HG03060 (cell line): ENCODE measurements around the gene NPTXR.

Experiments used
- ATAC-seq: cut with Tn5 transposase; IDR thresholded peaks from one replicate; pipeline ENCODE4 v1.9.1; 2021; ENCODE audit warnings: low read depth, moderate number of reproducible peaks; ENCODE audit not compliant: unreplicated experiment

NPTXR gene

DNA sequence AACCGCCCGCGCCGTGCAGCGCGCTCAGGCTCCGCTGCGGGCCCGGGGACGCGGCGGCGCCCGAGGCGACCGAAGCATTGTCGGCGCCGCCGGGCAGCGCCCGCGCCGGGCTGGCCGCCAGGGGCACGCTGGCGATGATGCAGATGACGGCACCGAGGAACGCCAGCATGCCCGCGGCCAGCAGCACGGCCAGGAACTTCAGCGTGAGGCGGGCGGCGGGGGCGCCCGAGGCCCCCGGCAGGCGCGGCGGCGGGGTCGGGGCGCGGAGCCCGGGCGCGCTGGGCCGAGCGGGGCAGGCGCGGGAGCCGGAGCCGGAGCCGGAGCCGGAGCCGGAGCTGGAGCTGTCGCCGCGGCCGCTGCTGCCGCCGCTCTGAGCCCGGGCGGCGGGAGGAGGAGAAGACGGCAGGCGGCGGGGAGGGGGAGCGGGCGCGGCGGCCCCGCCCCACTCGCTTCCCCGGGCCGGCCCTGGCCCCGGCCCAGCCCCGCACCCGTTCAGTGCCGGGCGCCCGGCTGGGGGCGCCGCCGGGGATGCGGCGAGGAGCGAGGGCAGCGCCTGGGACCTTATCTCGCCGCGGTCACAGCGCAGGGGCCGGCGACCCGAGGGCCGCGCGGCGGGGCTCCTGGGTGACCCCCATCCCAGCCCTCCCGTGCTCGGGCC, at the start of gene NPTXR:
NPTXR (minus strand) TSS at position 372 of the 658 bp plus-strand sequence.
- ATAC-seq: no peak

DNA sequence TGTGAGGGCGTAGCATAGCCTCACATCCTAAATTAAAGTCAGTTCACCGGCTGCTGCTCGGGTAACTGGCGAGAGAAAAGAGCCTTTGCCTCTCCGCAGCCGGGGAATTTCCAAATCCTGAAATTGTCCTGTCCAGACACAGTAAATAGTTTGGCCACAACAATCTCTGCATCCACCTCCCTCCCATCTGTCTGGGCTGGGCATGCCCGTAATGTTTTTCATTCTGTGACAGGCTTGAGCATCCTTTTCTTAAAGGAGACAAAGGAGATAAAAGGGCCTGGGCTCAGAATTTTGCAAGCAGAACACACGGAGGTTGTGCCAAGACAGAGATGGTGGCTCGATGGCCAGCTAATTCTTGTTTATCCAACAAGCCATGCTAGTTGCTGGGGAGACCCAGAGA, 47.4 kb upstream of the NPTXR start:
- ATAC-seq: no peak

DNA sequence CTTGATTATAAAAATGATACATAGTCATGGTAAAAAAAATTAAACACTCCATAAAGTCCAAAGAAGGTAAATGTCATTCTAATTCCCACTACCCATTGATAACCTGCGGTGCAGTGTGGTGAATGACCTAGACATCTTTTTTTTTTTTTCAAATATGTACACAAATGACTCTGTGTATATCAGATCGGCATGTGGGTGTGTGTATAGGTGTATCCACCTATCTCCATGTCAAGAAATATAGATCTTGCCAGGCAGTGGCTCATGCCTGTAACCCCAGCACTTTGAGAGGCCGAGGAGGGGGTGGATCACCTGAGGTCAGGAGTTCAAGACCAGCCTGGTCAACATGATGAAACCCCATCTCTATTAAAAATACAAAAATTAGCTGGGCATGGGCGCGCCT, 46.5 kb upstream of the NPTXR start:
- ATAC-seq: no peak

DNA sequence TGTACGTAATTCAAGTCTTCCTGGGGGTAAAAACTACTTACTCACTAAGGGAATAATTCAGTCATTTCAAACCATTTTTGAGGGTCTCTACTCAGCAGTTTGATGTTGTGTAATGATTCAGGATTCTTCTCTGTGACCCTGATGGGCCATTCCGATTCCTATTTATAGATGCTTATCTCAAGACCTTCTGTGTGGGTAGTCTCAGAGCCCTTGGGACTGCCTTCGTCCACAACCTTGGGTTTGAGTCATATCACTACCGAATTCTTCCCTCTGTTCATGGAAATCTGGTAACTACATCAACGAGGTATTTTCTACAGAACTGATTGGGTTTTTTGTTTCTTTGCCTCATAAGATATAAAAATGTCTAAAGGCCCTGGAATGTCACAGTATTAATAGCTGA, 42.5 kb upstream of the NPTXR start:
- no peak for ATAC-seq

DNA sequence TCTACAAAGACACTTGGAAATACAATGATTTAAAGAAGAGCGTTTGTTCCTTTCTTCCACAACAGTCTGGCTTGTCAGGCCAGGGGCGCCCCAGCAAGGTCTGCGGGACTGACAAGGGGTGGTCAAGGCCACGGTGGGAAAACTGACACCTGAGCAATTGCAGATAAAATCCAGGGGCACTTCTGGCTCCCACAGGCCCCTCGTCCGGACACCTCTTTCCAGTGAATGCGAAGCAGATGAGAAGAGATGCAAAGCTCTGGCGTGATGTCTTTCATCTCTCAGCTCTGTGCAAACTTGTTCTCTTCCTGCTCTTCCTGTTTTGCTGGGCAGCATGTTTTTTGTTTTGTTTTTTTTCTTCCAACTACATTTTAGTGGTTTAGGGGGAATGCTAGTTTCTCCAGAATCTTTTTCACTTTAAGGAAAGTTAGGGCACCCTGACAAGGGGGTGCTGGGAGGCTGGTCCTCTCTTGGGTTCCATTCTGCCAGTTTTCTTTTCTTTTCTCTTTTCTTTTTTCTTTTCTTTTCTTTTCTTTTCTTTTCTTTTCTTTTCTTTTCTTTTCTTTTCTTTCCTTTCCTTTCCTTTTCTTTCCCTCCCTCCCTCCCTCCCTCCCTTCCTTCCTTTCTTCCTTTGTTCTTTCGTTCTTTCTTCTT, 39.3 kb upstream of the NPTXR start:
- ATAC-seq: no peak

DNA sequence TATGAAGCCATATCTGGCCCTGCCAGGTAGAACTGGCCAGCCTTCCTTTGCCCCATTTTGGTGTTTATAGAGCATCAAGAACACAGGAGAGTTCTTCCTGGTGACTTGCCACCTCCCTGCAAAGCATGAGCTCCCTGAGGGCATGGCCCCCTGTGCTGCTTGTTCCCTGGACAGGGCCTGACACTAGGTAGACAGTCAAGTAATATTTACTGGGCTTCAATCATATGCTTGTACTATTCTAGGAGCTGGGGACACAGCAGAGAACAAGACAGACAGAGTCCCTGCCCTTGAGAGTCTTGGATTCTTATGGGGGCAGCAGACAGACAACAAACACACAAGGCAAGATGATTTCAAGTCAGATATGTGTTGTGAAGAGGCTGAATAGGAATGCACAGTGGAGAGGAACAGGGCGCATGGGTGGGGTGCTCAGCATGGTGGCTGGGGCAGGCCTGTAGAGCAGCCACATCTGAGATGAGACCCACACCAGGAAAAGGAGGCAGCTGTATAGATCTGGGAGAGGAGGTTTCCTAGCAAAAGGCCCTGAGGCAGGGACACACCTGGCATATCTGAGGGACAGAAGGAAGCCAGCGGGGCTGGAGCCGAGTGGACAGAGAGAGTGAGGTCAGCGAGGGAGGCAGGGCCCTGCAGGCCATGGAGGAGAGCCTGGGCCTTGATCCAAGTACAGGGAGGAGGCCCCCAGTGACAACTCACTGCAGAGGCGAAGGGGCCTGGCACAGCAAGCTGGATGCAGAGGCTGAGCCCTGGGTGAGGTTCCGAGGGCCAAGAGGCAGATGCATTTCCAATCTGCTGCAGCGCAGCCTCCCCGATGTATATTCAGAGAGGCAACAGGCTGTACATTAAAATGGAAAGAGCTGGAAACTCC, 38.4 kb upstream of the NPTXR start:
- no peak for ATAC-seq

DNA sequence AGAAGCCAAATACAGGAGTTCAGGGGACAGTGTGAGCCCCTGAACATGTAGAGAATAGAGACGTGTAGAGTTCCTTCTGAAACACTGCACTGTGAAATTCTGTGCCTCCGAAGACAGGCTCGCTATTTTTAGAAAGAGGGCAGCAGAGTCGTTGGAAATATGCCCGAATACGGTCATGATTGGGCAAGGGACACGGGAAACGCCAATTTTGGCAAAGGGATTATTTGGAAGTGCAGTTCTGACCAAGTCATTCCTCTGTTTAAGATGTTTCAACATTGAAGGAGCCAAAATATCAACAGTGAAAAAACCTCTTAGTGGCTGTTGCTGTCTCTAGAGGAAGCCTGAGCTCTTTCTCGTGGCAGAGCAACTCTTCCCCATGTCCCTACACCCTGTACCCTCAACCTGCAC, 37.6 kb upstream of the NPTXR start:
- ATAC-seq: no peak

DNA sequence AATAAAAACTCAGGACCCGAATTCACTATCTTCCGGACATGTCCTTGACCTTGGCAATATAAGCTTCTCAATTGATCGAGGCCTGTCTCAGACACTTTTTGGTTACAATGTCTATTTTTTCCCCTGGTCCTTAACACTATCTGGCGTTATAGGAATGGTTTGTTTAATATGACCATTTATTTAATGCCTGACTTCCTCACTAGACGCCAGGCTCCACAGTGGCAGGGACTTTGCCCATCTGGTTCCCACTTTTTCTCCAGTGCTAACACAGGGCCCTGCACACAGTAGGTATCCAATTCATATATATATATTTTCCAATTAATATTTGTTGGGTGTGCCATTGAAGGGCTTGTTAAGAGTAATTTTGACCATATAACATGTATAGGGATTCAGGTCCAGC, 36.1 kb upstream of the NPTXR start:
- ATAC-seq: no peak

DNA sequence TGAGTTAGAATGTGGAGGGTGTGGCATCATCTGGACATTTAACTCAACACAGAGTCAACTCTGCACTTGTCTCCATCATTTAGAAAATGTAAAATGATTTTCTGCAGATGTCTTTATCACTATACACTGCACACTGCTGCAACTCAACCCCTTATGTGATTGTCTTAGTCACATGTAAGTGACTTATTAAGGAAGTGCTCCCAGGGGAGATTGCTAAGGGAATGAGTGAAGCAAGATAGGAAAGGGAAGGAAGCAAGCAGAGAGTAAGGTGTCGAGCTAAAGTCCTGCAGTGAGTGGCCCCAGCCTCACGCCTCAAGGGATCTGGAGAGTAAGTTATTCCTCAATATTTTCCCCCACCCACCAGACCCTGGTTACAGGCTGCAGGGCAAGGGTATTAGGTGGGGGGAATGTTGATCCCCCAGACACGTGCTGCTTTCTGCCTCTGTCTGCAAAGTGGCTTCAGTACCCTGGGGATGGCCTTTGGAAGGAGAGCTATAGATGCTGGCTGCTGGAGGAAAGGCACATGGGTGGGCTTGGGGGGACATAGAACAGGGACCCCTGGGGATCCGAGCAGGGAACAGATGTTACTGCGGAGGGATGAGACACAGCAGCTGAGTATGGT, 35.4 kb upstream of the NPTXR start:
- ATAC-seq: no peak

DNA sequence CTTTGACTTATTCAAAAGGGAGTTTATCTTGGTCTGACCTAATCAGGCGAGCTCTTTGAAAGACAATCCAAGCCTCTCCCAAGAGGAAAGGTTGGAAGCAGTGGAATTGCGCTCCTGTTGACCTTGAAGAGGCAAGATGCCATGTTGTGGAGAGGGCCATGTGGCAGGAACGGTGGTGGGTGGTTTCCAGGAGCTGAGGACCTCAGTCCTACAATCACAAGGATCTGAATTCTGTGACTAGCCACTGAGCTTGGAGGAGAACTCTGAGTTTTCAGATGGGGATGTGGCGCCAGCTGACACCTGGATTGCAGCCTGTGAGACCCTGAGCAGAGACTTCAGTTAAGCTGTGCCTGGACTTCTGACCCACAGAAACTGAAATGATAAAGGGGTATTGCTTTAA, 34.2 kb upstream of the NPTXR start:
- ATAC-seq: no peak

DNA sequence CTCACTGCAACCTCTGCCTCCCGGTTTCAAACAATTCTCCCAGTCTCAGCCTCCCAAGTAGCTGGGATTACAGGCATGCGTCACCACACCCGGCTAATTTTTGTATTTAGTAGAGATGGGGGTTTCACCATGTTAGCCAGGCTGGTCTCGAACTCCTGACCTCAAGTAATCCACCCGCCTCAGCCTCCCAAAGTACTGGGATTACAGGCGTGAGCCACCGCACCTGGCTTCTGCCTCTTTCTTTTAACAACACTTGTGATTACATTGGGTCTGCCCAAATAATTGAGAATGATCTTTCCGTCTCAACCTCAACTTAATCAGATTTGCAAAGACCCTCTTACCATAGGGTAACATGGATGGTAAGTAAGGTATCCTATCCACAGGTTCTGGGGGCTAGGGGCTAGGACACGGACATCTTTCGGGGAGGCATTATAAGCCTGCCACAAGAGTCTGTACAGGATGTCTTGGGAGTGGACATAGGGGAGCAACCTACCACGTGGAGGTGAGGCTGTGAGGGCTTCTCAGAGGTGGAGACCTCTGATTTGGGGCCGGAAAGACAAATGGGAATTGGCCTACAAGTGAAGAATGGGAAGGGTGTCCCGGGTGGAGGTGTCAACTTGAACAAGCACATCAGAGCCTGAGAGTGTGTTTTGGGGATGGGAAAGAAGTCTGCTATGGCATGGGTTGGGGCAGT, 30.8 kb upstream of the NPTXR start:
- ATAC-seq: no peak

DNA sequence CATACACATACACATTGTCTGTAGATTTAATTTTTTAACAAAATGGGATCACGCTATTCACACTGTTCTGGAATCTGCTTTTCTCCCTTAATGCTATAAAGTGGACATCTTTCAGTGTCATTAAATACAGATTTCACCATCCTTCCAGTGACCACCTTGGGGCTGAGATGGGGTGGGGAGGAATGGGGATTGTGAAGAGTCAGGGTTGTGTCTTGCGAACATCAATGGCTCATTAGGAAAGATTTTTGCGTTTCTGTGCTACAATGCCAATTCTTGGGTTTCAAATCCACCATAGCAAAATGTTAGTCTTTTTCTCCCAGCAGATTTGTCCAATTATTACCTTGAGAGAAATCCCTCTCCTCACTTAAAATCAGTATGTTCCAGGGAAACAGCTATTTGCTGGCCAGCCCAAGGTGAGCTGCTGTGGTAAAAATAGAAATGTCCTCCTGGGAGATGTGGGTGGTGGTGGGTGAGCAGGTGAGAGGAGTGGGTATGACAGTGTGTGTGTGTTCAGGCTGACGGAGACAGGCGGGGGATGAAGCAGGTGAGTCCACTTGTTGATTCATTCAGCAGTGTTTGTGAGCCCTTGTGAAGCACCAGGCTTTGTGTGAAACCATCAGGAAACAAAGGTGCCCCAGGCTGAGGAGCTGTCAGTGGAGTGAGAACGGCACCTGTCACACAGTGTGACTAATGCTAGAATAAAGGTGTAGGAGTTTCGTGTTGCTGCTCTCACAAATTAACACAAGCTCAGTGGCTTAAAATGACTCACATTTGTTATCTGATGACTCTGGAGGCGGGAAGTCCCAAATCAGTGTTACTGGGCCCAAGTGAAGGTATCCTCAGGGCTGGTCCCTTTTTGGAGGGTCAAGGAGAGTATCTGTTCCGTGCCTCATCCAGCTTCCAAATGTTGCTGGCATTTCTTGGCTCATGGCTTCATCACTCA, 29.9 kb upstream of the NPTXR start:
- ATAC-seq: no peak

DNA sequence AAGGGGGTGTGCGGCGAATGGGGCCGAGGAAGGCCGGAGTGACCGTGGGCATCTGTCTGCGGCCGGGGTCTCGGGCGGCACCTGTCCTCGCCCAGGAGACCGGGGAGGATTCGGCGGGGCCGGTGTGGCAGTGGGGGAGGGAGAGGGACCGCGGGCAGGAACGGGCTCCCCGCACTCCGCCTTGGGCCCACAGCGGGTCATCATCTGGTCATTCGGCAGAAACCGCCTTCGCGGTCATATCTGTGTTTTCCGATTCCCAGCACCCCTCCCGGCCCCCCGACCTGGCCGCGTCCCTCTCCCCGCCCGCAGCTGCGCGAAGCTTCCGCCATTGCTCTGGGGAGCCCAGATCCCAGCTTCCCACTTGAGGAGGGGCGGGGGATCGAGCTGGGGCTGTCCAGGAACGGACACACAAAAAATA, 29.0 kb upstream of the NPTXR start:
- ATAC-seq: no peak

DNA sequence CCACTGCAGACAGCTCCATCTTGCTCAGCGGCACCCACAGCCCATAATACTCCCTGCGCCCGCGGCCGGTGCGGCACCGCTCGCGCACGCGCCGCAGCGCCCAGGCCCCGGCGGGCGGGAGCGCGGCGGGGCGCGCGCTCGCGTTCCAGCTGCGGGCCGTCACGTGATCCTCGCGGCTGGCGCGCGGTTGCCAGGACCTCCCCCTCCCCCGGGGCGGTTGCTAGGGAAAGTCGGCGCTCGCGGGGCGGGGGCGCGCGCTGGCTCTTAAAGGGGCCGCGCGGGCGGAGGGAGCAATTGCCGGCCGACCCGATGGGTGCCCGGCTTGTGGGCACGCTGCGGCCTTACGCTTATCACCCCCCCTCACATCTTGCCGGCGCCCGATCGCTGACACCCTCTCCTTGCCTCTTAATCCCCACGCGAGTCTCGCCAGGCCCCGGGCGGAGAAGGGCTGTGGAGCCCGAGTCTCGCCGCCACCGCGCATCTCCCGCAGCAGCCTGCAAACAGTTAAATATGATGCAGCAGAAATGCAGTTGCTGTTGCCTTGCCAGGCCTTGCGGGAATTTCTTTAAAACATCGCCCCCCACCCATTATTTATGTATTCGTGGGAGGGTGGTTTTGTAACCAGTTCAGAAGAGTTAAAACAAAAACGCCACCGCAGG, 28.5 kb upstream of the NPTXR start, which contains the start of gene CBX6:
CBX6 (minus strand) TSS at position 45 of the 659 bp plus-strand sequence; CDS start at position 19, 26 bp downstream.
- ATAC-seq: no peak

DNA sequence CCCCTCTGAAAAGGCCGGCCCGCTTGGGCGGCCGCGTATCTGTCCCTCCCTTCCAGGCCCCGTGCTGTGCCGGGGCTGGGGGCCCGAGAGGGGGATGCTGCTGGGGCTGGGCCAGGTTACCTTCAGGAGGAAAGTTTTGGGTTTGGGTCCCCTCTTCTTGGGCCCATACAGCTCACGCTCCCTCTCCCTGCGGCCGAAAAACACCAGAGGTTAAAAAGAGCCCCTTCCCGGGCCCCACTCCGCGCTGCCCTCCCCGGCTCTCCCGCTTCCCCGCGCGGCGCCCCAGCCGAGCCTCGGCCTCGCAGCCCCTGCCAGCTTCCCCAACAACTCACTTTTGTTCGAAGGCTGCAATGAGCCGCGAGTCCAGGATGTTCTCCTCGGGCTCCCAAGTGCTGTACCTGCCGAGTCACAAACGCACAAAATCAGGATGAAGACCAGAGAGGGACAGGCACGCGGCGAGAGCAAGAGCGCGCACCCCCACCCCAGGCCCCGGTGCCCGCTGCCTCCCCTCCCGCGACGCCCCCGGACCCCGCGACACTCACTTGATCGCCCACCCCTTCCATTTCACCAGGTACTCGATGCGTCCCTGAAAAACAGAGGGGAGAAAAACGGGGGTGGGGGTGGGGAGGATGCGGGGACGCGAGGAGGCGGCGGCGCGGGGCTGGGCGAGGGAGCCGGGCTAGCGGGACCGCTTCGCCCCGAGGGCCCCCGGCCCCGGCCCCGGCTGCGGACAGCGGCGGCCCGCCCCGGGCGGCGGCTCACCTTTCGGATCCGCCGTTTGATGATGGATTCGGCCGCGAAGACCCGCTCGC, 27.7 kb upstream of the NPTXR start:
- no peak for ATAC-seq

DNA sequence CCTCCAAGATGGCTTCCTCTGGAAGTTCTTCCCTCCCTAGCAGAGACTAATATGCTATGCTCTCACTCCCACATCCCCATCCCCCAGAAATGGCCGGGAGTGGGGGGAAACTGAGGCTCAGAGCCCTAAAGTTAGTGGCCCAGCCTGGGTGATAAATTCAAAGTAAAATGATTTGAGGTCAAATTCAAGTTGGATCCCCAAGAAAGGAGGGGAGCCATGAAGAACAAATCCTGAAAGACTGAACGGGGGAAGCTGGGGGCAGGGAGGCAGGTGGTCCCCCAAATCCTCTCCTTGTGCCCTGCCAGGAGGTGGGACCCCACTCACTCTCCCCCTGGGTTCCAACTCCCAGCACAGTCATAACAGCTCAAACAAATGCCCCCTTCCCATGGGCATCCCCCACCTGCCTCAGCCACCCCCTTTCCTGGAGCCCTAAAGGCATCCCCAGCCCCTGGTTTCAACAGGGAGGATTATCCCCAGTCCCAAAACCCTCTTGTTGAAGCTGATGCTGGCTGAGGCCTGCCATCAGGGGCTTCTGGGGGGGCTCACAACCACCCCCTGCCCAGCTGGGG, 27.0 kb upstream of the NPTXR start:
- no peak for ATAC-seq

DNA sequence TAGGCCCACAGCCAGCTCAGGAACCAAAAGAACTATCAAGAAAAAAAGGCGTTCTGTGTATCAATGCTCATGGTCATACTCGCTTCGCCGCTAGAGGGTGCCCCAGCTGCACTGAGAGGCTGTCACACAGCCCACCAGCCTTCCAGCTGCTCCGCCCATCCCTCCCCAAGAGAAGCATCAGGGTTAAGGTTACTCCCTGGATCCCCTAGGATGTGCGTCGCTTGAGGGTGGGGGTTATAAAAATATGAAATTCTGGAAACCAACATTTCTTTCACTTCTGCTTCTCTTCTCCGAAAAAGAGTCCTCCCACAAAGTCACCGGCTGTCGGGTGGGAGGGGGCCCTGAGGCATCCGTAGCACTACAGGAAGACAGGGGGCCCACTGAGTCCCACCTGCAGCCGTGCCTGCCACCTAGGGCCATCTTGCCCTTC, 26.5 kb upstream of the NPTXR start:
- ATAC-seq: no peak

DNA sequence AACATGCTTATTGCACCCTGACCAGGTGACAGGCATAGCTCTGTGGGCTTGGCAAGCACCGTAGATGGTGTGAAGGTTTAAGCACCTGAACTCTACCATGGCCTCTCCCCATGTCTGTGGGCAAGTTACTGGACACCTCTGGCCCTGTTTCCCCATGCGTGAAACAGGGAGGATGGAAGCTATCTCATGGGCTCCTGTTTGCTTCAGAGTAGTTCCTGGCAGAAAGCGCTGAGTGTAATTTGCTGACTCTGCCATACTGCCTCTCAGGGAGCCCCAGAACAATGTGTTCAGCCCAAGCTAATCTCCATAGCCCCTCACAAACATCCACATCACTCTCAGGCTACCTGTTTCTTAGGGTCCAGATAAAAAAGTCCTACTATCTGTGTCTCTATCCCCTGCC, 25.8 kb upstream of the NPTXR start:
- ATAC-seq: no peak
